Stimulated activated CD8-positive, alpha-beta memory T cell treated with anti-CD3 and anti-CD28 coated beads, Interleukin-7, amount 100 ng/mL, for 24 hours (primary cell): ENCODE results near the gene CASS4.

Experiments used
- DNase-seq: peaks from one replicate; pipeline ENCODE4 v3.0.0-alpha.2; 2020; ENCODE audit warnings: low read depth

CASS4 gene

DNA sequence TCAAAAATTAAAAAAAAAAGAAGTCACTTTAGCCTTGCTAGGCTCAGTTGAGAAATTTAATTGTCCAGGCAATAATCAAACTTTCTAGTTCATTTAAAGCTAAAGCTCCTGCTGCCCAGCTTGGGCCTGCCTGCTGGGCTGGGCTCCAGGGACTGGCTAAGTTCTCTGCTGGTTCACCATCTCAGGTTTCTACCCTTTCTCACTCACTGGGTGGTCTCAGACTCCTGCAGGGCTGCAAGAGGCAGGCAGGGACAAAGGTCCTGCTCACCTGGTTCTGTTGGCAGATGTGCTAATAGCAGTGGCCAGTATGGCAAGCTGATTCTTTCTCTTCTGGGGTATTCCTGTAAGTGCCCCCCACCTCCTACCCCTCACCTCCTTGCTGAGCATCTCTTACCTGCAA lies 35.2 kb downstream of the CASS4 start:
- DNase-seq: no peak

GRCh38 chr20:56449459-56449858 lies 37.4 kb downstream of the CASS4 start:
- no peak for DNase-seq

DNA sequence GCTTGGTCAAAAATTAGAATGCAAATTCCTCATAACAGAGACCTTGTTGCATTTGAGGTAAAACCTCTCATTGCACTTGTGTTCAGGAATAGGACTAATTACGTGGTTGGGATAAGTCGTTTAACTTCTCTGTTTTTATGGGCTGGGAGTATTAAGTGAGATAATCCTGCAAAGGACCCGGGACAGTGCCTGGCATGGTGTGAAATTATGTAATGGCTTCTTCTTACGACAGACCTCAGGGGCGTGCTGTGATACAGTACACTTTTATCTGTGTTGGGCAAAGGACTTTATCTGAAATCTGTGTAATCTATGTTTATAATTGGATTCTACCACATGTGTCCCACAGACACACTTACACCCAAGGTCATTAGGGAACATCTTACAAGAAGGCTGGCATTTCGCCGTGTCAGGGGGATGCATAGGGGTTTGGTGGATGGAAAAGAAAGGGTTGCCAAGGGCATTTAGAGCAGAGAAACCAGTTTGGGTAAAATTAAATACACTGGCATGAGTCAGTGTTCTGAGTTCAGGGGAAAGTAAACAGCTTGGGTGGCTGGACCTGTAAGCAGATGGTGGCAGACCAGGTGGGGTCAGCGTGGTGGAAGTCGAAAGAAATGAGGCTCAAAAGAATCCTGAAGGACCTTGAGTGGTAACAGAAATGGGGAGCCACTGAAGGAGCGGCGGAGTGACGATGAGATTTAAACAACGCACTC lies 39.2 kb downstream of the CASS4 start:
- DNase-seq: no peak

DNA sequence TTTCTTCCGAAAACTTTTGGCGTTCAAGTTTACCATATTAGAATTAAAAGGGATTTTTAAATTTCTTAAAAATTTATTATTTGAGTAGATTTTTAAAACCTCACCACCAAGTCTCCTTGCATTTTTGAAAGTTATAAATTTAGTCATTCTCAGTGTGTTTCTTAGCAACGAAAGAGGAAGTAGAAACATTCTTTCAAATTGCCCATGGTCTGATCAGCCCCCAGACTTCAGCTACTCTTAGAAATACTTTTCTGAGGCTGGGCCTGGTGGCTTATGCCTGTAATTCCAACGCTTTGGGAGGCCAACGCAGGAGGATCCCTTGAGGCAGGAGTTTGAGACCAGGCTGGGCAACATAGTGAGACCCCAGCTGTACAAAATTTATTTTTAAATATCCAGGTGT lies 41.3 kb downstream of the CASS4 start:
- DNase-seq: no peak

DNA sequence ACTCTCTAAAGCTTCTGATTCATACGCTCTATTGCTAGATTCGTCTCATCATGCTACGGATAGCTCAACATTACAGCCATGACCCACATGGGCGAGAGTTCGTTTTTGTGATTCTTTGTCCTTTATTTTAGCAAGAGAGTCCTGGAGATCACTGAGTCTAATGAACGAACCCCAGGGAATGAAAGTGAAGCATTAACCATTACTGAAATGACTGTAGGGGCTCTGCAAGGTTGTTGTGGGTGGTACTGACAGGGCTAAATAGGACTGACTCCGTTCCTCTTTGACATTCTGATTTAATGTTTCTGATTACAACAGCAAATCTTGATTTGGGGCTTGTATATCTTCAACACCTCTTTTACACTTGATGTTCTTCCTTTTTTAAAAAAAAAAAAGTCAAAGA lies 42.7 kb downstream of the CASS4 start:
- no peak for DNase-seq

DNA sequence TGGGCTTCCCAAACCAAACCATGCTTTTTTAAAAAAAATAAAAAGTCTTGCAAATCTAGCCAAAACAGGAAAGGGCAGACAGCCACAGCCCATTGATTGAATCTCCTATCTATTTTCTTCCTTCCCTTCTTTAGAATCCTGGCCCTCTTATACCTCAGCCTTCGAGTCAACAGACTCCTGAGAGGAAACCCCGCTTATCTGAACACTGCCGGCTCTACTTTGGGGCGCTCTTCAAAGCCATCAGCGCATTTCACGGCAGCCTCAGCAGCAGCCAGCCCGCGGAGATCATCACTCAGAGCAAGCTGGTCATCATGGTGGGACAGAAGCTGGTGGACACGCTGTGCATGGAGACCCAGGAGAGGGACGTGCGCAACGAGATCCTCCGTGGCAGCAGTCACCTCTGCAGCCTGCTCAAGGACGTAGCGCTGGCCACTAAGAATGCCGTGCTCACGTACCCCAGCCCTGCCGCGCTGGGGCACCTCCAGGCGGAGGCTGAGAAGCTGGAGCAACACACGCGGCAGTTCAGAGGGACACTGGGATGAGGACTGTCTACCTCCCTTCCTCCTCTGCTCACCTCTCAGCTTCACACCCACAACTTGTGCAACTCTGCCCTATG lies 46.3 kb downstream of the CASS4 start:
- no peak for DNase-seq

DNA sequence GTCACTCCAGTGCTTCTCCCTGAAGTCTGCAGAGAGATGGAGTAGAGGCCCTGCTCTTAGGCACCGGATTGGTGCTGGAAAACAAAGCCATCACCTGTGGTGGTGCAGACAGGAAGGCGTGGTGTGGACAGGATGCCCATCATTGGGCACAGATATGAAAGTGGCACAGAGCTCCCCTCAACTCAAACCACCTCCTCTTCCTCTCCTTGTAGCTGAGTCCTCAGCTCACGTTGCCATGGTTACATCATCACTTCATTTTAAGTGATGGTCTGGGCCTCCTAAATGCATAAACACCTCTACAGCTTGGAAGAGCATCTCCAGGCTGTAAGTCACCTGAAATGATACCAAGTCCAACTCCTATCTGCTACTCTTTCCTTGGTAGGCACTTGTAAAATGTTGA lies 48.4 kb downstream of the CASS4 start:
- DNase-seq: no peak

DNA sequence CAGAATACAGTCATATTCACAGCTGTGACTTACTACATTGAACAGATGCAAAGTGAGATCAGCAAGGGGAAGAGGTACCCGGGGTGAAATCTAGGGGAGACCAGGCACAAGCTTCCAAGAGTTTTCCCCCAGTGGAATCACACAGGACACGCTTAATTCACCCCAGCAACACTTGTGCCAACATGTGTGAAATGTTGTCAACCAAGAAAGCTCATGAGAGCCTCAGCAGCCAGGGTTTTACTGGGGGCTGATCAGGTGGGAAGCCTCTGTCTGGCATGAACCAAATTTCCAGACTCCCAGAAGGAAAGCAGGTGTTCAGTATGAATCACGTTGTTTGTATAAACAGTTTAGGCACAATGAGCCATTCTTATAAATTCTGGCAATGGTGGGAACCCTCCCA lies 49.5 kb downstream of the CASS4 start:
- DNase-seq: no peak

GRCh38 chr20:56463428-56463827 lies 51.4 kb downstream of the CASS4 start:
- DNase-seq: no peak

GRCh38 chr20:56465997-56466396 lies 53.9 kb downstream of the CASS4 start:
- no peak for DNase-seq

DNA sequence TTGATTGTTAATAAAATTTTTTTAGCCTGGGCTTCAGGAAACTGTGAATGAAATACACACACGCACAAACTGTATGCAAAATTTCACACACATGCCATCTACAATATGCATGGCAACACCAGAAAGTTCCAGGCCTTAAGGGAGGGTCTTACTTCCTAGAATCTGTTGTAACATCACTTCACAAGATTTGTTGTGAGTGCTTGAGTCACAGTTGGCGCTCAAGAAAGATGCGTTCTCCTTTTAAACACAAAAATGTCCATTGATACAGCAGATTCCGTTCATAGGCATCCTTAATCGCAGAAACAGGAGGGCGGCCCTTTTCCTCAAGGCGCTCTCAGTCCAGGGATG lies 55.9 kb downstream of the CASS4 start:
- DNase-seq: no peak

DNA sequence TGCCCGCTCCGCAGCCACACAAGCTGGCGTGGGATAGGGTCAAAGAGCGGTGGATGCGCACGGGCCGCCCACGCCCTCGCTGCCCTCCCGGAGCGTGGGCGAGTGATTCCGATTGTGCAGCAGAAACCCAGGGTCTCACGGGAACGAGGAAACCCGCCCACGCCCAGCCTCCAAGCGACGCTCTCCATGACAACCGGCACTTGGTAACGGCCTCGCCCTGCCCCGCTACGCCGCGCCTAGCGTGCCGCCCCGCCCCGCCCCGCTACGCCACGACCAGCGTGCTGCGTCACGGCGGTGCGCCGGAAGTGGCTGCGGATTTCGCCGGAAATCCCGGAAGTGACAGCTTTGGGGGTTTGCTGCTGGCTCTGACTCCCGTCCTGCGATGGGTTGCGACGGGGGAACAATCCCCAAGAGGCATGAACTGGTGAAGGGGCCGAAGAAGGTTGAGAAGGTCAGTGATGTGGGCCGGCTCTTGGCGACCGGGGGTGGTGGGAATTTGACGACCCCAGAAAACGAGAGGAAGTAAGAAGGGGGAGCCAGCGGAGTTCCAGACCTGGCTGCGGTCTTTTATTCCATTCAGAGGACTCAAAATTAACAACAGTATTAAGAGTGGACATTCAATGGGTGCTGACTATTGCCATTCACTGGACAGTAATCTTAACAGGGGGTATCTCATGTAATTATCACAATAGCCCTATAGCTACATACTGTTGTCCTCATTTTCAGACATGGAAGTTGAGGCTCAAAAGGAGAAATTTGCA lies 56.4 kb downstream of the CASS4 start, which contains the start of gene RTF2:
TSS of gene RTF2 (plus strand) at position 312 of the 761 bp plus-strand sequence. CDS start at position 383, 71 bp downstream.
- DNase-seq: peak; percentile 91

GRCh38 chr20:56469077-56469449 lies 57.0 kb downstream of the CASS4 start:
- no peak for DNase-seq

DNA sequence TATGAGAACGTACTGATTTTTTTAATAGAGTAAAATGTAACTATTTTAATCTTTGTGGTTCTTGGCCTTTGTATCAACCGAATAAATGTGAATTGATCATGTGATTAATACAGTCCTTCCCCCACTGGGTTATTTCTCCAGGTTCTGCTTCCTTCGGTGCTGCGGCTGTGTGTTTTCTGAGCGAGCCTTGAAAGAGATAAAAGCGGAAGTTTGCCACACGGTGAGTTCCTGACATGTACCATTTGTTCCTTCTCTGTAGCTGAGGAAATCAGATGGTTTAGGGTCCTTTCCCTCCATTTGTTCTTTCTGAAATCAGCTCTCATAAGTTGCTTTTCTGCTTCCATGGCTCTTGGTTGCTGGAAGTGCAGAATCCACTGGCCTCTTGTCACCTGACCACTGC lies 71.9 kb downstream of the CASS4 start:
- no peak for DNase-seq

DNA sequence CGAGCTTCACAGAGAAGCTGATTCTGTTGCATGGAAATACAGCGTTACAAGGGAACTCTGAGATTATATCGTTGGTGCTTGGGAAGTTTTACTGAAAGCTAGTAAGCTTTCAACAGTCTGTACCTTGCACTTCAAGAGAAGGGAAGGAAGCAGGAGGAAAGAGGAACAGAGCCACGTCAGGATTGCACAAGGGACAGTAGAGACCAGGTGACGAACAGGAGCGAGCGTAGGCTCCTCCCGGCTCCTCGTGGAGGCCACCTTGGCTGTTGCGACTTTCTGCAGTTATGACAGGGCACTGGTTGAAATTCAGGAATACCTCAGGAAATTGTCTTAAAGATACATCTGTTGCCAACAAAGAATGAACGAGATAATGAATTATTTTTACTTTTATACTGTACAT lies 75.2 kb downstream of the CASS4 start:
- DNase-seq: no peak

DNA sequence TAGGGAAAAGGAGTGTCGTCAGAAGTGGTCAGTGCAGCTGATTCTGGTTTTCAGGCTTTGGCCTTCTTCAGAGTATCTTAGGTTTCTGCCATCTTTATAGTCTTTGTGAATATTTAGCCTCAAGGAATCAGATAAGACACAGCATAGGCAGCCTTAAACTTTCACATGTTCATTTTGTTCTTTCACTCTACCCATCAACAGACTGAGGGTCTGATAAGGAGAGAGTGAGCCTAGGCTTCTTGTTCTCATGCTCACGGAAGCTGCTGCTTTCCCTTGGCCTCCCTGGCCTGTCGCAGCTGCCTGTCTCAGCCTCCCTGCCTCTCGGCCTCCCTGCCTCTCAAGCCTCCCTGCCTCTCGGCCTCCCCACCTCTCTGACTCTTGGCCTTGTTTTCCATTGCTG lies 76.5 kb downstream of the CASS4 start:
- no peak for DNase-seq

GRCh38 chr20:56501116-56501515 lies 89.1 kb downstream of the CASS4 start:
- DNase-seq: no peak

- DNase-seq: no peak
Measured at GRCh38 chr20:56503916-56504315, 91.9 kb downstream of the CASS4 start.

DNA sequence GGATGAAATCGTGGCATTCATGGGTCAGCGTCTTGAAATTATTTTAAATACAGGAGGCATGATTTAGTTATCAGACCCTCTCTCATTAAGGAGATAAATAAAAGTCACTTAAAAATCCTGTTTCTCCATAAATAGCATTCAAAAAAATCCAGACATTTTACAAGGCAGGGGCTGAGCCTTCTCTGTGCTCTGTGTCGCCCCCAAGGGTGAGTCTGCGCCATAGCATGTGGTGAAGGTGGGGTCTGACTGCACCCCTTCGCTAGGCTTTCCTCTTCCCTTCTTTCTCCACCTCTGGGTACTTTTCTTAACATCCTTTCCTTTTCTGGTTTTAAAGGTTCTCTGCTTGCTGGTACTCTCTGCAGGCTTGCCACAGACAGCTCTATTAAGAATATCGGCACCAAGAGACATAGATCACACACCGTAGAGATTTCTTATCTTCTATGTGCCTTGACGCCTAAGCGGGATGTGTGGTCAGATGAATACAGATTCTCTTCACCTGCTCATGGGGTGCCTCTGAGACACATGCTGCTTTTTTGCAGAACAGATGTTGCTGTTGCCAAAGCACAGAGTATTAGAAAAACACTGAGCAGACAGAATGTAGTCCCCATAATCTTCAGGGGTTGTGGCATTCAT lies 92.4 kb downstream of the CASS4 start:
- DNase-seq: no peak

- no peak for DNase-seq
Measured at GRCh38 chr20:56506103-56506502, 94.0 kb downstream of the CASS4 start.
